WTC11 (cell line): ENCODE data around the gene NECTIN3.

Source experiments
- FOXJ3 ChIP-seq: sonication (generic); formaldehyde crosslinking; IDR thresholded peaks from 2 replicates; pipeline ENCODE4 v1.9.0; 2021; ENCODE audit warnings: missing genetic modification reagents, mild to moderate bottlenecking, borderline replicate concordance
- NR3C1 ChIP-seq: sonication (generic); formaldehyde crosslinking; conservative IDR thresholded peaks from 2 replicates; pipeline ENCODE4 v1.8.1; 2023; ENCODE audit warnings: low read depth, mild to moderate bottlenecking, missing genetic modification reagents
- TF ChIP-seq, protein P1 (sequence below): fragments of 200-600 bp; IDR thresholded peaks from 2 replicates; pipeline ENCODE4 v1.8.0; 2022; ENCODE audit warnings: antibody characterized with exemption
- TF ChIP-seq, protein P2 (sequence below): sonication (generic); formaldehyde crosslinking; IDR thresholded peaks from 2 replicates; pipeline ENCODE4 v1.8.1; 2023; ENCODE audit warnings: mild to moderate bottlenecking, missing genetic modification reagents

DNA sequence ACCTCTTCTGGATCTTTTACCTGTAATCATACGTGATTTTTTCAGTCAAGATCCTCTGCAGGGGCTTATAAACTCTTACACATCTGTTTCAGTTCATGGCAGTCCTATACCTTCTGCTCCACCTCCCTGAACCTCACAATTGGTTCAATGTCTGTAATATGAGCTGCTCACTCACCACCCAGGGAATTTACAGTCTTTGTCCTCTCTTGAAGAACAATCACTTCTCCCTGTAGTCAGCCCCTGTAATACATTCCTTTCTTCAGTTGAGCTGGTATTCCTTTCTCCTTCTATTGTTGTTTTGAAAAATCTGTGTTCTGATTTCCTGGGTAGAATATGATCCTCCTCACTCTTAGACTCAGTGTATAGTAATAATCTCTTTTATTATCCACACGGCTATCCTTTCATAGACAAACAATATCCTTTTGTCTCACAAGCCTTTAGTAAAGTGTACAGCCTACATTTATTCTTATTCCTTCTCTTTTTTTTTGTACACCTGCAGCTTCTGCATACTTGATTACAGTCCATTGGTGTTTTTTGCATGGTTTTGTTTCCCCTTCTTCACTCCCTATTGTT lies 101.8 kb downstream of the NECTIN3 start:
- TF ChIP-seq NR3C1 (CRISPR knock-in tag) (no peak), FOXJ3 (CRISPR knock-in tag) (no peak)
- TF ChIP-seq, protein P1, sequence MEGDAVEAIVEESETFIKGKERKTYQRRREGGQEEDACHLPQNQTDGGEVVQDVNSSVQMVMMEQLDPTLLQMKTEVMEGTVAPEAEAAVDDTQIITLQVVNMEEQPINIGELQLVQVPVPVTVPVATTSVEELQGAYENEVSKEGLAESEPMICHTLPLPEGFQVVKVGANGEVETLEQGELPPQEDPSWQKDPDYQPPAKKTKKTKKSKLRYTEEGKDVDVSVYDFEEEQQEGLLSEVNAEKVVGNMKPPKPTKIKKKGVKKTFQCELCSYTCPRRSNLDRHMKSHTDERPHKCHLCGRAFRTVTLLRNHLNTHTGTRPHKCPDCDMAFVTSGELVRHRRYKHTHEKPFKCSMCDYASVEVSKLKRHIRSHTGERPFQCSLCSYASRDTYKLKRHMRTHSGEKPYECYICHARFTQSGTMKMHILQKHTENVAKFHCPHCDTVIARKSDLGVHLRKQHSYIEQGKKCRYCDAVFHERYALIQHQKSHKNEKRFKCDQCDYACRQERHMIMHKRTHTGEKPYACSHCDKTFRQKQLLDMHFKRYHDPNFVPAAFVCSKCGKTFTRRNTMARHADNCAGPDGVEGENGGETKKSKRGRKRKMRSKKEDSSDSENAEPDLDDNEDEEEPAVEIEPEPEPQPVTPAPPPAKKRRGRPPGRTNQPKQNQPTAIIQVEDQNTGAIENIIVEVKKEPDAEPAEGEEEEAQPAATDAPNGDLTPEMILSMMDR: no peak
- TF ChIP-seq, protein P2, sequence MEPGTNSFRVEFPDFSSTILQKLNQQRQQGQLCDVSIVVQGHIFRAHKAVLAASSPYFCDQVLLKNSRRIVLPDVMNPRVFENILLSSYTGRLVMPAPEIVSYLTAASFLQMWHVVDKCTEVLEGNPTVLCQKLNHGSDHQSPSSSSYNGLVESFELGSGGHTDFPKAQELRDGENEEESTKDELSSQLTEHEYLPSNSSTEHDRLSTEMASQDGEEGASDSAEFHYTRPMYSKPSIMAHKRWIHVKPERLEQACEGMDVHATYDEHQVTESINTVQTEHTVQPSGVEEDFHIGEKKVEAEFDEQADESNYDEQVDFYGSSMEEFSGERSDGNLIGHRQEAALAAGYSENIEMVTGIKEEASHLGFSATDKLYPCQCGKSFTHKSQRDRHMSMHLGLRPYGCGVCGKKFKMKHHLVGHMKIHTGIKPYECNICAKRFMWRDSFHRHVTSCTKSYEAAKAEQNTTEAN (CRISPR knock-in tag): no peak
